Globus pallidus (tissue), 1 donor: ENCODE data around the gene DCAF8L2.
"Not testable (repeated sequence)": the region's sequence is repeated elsewhere in the genome, so short reads cannot be mapped to it uniquely, and the experiment has no call there.

Source experiments
- DNase-seq: peaks from one replicate; pipeline ENCODE4 v3.0.0-alpha.2; 2015; ENCODE audit warnings: low spot score

DCAF8L2 gene

DNA sequence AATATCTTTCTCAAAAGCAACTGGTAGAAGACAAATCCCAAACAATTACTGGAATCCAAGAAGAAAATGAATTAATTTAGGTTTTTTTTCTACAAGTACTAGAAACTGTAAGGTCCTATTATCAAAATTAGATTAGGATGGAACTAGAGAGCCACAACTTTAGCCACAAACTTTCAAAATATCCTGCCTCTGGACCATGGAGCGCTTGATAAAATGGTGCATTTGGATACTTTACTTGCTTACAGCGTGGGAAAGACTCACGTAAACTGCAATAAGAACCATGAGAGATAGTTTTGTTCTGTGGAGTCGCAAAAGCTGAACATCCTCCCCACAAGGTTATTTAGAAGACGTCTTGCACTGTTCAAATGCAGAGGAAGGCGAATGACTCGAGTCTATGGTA is at the start of gene DCAF8L2:
DCAF8L2 (plus strand) TSS at position 301 of the 400 bp plus-strand sequence. CDS start 156,552 bp downstream, outside the sequence.
- no peak for DNase-seq

DNA sequence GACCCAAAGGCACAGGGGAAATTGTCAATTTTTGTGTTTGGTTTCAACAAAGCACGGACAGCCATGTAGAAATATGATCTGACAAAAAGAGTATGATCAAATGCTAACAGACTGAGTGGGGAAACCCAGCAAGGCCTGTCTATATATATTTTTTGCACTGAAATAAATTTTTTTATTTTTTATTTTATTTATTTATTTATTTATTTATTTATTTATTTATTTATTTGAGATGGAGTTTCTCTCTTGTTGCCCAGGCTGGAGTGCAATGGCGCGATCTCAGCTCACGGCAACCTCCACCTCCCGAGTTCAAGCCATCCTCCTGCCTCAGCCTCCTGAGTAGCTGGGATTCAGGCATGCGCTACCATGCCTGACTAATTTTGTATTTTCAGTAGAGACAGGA is 49.0 kb upstream of the DCAF8L2 start:
- not testable (repeated sequence) for DNase-seq

DNA sequence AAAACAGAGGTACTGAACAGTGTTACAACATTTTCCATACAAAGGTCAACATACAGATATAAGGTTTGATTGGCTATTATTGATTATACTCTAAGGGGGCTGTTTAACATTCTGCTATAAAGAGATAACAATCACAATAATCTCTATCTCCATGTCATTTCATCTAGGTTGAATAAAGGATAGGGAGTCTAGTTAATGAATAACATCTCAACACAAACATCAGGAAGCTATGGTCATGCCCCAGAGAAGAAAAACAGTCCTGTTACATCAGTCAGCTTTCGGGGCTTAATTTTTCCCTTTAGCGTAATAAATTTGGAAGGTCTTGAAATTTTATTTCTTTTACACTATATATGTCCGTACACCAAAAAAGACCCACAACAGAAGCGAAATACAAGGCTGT is 41.5 kb upstream of the DCAF8L2 start:
- no peak for DNase-seq

DNA sequence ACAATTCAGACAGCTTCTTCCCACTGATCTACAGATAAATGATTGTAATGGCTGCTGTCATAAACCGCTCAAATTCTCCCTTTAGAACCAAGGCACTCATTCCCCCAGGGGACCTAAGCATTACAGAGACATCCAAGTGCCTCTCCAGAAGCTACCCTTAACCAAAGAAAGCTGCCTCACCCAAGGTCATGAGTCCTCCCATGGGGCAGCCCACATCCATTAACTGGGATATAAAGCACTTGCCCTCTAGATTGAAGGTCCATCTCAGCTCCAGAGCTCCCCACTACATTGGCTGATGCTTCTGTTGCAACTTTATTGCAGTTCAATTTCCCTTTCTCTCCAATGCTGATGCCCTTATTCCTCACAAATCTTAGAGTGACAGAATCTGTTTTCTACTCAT is 40.5 kb upstream of the DCAF8L2 start:
- no peak for DNase-seq

DNA sequence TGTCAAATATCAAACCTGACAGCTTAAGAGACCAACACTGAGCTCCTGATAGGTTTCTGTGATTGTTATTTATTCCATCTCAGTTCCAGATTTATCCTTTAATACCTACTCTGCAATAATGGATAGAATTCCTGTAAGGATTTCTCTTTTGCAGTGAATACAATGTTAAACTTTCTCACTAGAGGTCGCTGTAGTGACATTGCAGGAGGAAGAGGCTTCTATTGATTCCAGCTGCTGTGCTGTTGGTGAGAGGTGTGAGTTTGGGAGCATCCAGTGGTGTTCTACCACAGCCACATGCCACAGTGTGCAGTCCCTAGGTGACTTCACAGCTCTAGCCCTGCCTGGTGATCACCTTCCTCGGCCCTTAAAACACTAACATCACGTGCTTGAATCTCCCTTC is 34.6 kb upstream of the DCAF8L2 start:
- DNase-seq, result peak; percentile 5

DNA sequence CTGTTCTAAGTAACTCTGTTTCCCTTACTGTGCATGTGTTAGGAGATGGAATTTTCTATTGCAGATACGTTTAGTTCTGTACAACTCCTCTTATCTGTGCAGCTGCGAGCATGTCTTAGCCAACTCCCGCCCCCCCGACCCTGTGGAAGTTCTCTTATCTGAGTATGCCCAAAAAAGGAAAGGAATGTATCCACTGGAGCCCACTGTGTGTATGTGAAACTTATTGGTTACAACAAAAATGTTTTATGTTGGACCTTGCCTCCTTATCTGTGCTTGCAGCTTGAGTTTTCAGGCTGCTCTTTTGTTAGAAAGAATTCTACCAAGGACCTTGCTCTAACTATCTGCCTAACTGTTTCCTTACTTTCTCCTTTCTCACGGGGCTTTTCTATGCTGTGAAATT is 24.2 kb upstream of the DCAF8L2 start:
- DNase-seq, result no peak

DNA sequence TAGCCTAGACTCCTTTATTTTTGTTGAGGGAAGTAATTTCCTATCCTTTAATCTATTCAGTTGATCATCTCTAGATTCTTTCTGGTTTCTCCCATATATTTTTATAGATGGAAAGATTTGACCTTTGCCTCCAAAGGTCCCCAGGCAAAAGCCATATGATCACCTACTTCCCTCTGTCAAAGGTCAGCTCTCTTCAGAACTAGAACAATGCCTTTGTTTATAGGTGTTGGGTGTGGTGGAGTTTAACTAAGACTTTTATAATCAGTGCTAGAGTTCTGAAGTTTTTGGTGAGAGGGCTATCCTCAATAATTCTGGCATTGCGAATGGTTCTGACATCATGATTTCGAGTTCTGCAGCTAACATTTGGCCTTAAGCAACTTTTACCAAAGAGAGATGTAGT is 19.0 kb upstream of the DCAF8L2 start:
- no peak for DNase-seq

DNA sequence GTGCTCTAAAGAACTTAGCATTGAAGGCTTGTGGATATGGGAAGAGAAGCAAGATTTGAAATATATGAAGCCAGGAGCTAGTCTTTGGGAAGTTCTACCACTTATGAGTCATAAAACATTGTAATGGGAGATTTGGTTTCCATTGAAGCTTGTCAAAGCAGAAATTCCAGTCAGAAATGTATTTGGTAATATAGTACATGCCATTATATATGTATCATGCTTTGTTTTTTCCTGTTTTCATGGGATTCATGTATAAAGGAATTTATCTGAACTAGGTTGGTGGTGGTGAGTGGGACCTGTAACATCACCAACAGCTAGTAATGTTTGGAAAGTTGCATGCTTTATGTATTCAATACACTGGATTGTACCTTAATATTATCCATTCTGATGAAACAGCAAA is 14.6 kb upstream of the DCAF8L2 start:
- DNase-seq, result no peak

DNA sequence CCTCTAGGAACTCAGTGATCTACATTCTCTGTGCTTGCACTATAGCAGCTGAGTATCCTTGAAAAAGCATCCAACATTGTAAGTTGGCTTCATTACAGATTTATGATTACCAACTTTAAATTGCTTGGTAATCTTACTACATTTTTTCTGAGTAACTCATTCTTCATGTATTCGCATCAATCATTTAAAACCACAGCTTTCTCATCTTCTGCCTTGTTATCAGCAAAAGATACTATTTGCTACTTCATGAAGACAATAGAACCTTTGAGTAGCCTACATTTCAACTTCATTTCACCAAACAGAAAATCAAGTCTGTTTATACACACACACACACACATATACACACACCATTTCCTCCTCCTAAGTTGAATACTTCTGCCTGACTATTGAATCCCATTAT is 6.2 kb upstream of the DCAF8L2 start:
- no peak for DNase-seq

DNA sequence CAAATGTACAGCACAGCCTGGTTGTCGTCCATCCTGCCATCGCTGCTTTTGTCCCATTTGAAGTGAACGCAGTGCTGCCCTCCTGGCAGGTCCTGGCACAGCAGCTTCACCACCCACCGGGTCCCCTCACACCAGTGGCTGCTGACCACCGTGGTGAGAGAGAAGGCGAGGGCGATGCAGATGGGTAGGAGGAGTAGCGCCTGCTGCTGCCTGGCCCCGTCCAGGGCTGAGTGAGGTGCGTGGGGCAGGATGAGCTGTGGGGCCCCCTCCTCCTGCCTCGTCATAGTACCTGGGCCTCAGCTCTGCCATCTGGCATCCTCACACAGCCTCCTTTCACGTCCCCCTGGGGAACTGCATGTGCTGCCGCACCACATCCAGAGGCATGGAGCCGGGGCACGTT is 1.8 kb downstream of the DCAF8L2 start:
- DNase-seq, result no peak

DNA sequence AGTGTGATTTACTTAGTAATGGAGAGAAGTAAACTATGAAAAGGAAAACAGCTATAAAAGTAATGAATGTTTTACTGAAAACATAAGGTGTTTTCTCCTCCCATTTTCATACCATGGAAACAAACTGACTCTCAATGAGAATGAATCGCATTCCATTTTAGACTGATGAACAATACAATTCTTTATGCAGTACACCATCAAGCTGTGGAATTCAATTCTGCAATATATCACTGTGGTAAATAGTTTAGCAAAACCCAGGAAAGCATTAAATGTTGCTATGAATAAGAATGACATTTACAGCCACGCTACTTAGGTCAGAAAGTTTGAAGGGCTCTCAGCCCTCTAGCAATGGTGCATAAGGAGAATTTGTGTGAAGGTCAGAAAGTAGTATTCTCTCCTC is 7.4 kb downstream of the DCAF8L2 start:
- no peak for DNase-seq

DNA sequence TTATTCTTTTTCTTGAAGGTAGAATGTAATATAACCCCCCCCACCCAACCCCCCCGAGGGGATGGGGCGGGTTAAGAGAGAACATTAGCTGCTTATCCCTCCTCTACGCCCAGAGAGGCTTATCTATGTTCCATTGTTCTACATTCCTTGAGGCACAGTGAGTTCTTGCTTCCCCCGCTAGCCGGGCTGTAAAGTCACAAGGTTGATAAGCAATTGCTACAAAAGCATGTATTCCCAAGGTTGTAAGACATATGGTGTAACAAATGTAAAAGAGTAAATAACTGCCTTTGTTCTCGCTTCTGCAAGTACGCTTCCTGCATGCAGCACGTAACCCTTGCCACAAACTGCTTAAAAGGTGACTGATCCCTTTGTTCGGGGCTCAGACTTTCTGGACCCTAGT is 8.2 kb downstream of the DCAF8L2 start:
- peak; percentile 8 for DNase-seq

DNA sequence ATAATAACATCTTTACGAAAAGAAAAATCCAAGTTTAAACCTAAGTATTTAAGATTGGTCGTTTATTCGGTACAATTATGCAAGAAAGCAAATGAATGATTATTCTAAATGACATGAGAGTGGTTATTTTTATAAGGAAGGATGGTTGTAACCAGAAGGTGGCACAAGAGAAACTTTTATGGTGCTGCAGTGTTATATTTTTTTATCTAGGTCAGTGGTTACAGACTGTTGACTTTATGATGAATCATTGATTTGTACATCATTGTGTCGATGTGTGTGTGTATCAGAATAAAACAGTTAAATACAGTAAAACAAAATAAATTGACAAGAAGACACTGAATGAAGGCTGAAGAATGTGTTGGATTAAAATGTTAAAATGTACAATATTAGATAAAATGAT is 9.8 kb downstream of the DCAF8L2 start:
- no peak for DNase-seq

DNA sequence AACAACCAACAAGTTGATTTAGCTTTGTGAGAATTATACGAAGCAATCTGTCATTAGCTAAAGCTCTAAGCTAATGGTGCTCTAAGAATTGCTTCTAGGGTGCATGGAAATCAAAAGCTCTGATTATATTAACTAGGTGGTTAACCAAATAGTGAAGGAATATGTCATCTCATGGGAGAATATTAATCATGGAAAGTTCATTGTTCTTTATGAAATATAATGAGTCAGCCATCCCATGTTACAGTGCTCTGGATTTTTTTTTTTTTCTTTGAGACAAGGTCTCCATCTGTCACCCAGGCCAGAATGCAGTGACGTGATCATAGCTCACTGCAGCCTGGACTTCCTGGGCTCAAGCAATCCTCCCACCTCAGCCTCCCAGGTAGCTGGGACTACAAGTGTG is 10.5 kb downstream of the DCAF8L2 start:
- DNase-seq, result no peak

DNA sequence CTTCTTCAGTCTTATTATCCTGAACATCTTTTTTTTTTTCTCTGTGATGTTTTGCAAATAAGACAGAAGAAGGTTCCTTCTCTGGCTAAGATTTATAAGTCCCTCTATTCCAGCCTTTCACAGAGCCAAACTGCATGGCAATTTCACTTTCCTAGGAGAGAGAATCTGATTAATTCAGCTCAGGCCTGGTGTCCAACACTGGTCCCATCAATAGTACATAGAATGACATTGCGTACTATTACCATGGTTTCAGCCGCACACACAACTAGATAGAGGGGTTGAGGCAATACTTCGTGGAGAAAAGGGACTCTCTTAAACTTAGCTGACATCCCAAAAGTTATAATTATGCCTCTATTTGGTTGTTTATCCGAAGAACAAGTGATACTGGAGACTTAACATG is 18.5 kb downstream of the DCAF8L2 start:
- DNase-seq, result no peak

DNA sequence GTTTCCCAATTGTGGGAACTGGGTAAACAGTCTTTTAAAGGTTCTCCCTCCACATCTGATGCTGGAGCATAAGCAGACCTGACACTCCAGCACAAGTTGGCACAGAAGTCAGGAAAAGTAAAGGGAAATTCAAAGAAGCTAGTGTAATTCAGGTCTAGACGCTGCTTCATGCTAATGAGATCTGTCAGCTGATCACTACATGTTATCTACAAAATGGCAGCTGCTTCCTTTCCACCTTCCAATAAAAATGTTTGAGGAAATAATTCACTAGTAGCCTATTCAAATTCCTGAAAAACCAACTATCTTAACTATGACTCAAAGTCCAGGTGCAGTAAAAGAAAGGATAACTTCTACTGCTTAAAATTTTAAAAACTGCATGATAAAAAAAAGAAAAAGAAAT is 29.3 kb downstream of the DCAF8L2 start:
- no peak for DNase-seq

DNA sequence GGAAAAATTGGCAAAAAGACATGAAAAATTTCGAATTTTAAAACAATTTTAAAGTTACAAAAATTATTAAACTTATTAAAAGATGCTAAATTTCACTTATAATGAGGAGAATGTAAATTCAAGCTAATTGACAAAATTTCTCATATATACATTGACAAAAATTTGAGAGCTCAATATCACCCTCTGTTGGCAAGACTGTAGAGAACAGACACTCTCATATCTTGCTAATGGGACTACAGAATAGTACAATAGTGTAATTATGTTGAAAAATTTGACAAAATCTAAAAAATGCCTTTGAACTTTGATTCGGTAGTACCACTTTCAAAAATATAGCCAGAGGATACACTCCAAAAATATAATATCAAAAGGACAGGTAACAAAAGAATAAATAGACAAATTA is 29.8 kb downstream of the DCAF8L2 start:
- DNase-seq, result no peak

DNA sequence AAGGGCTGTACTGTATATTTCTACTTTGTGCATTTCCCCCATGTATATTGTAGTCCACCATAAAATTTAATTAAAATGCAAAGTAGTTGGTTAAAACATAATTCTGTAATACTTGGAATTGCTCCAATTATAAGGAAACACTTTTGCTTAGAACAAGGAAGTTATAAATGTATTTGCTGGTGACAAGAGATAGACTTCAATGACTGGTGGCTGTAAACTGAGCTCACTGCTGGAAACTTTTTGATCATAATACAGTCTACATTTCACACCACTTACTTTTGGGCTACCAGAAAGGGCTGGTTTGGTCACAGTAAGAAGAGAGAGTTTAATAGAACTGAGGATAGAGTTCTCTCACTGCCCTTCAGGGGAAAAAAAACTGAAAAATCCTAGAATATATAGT is 32.7 kb downstream of the DCAF8L2 start:
- no peak for DNase-seq

DNA sequence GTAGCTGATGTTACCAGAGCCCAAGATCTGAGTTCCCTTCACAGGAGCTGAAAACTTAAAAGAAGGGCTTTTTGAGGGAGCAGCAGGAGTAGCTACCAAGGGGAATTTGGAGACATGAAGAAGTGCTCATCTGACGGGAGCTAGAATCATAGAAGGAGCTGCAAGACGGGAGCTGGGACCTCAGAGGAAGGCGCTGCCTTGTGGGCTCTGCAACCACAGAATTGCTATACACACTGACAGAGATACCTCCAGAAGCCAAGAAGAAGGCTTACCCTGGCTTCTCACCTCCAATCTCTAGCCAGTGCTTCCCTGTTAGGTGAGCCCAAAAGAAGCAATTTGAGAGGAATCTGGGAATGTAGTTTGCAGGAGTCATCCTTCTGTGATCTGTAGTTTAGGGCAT is 35.9 kb downstream of the DCAF8L2 start:
- DNase-seq, result no peak

DNA sequence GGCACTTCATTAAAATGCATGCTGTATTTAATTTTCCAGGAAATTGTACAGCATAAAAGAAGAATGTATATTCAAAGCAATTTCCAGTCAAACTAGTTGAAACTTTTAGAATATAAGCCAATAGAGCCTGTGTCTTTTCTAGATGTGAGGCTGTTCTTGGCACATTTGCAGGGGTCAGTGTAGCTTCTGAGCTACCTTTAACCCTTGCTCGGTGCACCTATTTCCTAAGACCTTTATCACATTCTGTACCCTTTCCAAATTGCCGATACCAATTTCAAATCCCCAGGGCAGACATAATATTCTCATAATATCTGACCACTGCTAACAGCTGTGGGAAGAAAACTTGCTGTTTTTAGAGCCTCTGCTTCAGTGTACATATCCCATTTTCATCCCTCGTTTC is 43.2 kb downstream of the DCAF8L2 start:
- no peak for DNase-seq

DNA sequence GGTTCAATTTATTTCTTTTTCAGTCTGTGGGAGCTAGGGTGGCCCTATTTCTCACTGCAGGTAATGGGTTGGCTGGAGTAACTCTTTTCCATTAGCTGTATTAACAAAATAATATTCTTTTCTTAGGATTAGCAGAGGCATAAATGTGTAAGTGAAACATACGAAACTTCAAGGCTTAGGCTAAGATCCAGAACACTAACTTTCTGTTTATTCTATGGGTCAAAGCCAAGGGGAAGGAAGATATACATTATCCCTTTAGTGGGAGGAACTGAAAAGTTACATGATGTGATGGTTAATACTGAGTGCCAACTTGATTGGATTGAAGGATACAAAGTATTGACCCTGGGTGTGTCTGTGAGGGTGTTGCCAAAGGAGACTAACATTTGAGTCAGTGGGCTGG is 66.4 kb downstream of the DCAF8L2 start:
- DNase-seq, result no peak

DNA sequence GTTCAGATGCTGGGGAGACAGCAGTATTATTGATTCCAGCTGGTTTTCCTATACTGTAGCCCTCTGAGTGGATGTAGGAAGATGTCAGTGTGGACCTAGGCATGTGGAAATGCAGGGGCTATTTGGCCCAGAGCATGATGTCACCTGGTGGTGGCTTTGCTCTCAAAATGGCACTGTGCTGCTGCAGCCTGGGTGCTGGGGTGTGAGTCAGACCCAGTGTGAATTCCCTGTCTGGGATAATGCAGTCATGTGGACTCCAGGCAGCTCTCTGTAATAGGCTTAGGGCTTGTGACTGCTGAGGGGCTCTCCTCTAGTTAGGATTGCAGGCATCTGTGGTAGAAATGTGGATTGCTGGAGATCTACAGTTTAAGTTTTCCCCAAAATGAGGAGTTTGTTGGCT is 70.7 kb downstream of the DCAF8L2 start:
- no peak for DNase-seq

DNA sequence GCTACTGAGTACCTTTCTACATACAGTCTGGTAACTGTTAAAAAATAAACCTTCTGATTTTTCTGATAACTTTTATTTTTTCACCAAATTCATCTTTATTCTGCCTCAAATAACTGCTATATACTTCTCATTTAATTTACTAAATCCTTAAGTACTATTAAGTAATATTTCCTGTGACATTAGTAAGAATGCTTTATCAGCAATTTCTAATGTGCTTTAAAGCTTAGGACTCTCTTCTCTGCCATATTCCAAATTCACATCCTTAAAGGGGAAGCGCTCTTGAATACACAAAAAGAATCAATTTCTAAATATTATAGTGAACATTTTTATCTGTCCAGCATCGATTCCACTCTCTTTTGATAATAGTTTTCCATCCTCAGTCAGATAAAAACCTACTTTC is 81.1 kb downstream of the DCAF8L2 start:
- DNase-seq, result no peak

DNA sequence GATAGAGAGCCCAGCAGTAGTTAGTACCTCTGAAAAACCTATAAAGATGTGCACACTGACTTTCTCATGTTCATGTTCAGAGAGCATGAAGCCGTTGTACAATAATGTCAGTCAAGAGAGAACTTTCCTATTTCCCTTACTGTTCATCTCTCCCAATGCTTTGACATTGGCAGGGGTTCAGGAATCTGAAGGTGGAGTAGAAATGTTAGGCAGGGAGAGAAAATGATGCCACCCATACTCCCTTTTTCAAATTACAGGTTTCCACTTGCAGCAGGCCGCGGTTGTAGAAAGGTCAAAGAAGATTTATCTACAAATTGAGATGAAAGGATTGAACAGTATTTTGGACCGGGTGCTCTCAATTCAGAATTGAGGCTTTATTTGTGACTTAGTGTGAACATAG is 84.3 kb downstream of the DCAF8L2 start:
- no peak for DNase-seq

DNA sequence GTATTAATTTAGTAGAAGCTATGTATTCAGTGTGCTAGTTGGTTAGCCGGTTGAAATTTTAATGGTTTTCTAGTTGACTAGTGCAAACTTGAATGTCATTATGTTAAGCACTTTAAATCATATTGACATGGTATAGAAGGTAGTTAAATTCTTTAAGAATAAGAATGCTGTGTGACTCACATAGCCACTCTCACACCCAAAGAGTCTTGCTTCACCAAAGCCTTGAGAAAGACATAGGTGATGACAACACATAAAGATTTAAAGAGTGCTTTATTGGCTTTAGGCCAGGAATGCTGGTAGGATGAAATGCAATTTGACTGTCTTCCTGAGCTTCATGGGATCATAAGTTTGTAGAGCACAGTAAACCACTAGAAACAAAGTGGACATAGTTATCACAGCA is 85.3 kb downstream of the DCAF8L2 start:
- DNase-seq, result no peak
